Astrocyte of the hippocampus (primary cell): ENCODE measurements around the gene RFX4.

Source experiments
- DNase-seq: peaks from one replicate; pipeline ENCODE4 v3.0.0; 2011; ENCODE audit warnings: low read depth, low spot score

The RFX4 gene

DNA sequence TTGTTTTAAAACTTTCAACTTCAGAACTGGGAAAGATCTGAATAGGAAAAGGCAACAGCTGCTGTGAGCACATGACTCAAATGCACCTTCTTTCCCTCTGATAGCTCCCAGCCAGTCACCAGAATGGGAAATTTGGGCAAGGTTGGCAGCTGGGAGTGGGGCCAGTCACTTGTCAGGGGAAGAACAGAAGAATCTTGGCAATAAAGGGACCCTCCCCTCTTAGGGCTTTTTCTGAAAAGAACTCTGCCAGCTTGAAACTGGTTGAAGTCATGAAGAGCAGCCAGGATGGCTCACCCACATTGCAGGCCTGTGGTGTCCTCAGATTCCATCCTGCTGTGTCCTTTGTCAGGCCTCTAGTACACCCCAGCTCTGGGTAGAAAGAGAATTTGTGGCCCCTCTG, 181.4 kb downstream of the RFX4 start:
- DNase-seq, result no peak

- DNase-seq, result no peak
Observed at GRCh38 chr12:106764738-106765137, 181.9 kb downstream of the RFX4 start.

DNA sequence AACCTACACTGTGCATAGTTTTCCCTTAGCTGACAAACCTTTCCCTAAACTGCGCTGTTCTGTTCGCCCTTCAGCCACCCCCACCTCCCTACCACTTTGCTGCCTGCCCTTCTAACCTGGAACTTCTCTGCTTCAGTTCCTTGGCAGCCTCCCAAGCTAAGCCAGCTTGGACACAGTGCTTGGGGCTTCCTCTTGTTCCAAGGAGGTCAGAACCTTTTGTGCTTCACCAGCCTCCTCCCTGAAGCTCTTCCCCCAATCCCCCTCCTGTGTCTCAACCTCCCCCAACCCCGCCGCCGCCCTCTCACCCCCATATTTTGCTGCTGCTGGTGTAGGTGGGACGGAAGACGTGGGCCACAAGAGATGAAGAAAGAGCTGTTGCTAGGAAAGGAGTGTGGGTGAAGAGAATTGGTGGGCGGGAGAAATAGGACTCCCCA, 183.6 kb downstream of the RFX4 start:
- DNase-seq, result peak; percentile 37

- peak; percentile 16 for DNase-seq
Observed at GRCh38 chr12:106767206-106767605, 184.4 kb downstream of the RFX4 start.

GRCh38 chr12:106767954-106768822, 185.4 kb downstream of the RFX4 start:
- DNase-seq, result peak; percentile 90

DNA sequence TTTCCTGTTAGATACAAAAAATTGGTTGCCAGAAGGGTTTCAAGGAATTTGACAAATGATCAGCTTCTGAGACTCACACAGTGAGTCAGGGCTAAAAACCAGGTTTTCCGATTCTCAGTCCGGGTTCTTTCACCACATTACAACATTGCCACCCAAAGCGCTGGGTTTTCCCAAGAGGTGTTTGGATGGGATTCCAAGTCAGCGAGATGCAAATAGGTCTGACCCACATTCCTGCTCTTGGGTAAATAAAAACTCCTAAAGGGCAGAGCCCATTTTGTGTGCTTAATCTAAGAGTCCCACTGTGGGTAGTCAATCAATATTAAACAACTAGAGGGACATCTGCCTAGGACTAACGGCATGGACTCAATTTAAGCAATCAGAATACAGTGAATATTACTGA, 186.3 kb downstream of the RFX4 start:
- DNase-seq, result peak; percentile 95

DNA sequence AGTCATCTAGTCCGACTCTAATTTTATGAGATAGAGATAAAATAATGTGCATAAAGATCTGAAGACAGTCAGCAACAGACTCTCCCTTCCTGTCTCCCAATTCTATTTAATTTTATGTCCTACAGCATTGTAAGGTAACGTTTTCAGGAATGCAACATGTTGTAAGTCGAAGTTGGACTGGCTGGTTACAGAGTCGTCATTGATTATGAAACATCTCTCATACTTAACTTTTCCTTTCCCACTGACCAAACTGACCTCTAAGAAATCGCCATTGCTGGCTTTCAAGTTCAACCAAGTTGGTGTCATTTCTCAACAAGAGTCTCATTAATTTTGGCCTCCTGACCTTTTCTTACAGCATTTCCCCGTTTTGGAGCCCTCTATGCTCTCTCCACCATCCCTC, 186.7 kb downstream of the RFX4 start:
- DNase-seq, result no peak

DNA sequence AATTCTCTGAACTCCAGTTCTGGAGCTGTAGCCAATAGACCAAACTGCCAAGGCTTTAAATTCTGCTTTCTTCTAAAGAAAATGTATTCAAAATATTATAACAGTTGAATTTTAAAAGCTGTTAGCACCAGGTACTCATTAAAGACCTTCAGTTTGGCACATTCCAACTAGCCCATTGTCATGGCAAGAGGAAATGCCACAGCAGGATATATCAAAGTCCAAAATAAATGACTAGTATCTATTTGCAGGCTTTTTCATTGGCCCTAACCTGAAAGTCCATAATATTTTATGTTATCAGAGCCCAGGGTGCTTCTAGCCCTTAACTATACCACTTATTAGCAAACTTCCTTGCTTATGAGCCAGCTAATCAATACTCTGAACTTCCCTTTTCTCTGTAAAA, 188.6 kb downstream of the RFX4 start:
- DNase-seq, result no peak

- no peak for DNase-seq
Observed at GRCh38 chr12:106773286-106774004, 190.6 kb downstream of the RFX4 start.

- peak; percentile 99 for DNase-seq
Observed at GRCh38 chr12:106774005-106774807, 191.4 kb downstream of the RFX4 start, which contains the start of gene RIC8B. Gene RIC8B (plus strand): TSS chr12:106774682. CDS start chr12:106774746, 64 bp downstream.

DNA sequence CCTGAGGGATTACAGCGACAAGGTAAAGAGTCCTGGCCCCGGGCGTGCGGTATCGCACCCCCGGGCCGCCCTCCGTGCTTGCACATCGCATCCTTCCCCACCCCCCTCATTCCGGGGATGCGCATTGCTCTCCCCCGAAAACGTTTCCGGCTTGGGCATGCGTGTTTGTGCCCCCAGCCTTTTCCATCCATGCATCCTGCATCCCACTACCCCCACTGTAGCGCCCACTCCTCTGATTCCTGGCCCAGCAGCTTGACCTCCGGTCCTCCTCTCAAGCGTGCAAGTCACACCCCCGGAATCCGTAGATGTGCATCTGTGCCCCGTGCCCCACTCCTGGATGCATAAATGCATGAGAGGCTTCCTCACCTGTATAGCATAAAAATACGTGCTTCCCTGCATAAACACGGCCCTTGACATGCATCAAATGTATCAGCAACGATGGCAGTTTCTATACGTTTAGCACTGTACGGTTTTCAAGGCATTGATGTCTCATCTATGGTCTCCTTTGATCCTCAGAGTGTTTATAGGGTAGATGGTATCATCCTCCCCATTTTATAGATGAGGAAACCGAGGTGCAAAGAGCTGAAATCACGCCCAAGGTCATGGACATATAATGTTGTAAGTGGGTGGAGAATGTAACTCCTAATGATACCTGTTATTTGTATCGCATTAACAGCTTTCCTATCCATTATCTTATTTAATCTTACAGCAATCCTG, 192.2 kb downstream of the RFX4 start:
- DNase-seq, result no peak

GRCh38 chr12:106776897-106777296, 194.1 kb downstream of the RFX4 start:
- no peak for DNase-seq

DNA sequence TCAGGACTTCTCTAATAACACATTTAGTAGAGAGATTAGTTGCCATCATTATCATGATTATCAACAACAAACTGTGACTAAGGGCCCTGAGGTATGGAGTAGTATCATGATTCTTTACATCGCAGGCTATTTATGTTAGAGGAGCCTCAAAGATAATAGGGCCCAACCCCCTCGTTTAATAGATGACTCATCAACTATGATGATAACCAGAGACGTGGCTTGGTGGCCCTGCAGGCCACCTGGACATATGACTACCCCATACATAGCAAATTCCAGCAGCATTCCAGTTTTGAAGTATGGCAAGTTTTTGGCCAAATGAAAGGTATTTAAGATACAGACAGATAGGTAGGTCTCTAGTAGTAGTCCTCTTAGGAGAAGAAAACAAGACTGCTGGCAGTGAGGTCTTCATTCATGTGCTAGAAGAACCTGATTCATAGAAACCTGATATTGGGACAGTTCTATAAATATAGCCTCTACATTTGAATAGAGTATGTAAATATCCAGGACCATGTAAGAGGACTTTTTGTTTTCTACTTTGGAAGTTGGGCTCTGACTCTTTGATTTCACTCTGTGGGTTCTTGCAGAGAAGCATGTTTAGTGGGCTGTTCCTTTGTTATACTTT, 197.3 kb downstream of the RFX4 start:
- DNase-seq, result no peak

DNA sequence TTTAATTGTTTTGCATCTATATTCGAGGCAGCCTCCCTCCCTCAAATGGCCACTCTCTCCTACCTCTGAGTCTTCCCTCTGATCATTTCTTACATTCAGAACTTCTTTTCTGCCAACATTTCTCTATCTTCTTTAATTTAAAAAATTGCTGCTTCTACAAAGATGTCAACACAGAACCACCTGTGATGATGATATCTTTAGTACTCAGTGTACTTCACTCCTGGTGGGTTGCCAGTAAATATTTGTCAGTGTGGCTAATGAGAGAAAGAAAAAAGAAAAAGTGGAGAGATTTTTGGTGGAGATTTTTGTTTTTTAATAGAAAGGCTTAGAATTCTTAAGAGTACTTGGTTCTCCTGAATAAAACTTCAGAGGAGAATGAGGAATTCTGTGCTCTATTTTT, 199.8 kb downstream of the RFX4 start:
- no peak for DNase-seq

- no peak for DNase-seq
Observed at GRCh38 chr12:106783515-106783914, 200.7 kb downstream of the RFX4 start.

- no peak for DNase-seq
Observed at GRCh38 chr12:106790020-106790419, 207.2 kb downstream of the RFX4 start.

GRCh38 chr12:106791531-106791930, 208.7 kb downstream of the RFX4 start:
- DNase-seq, result peak; percentile 38

GRCh38 chr12:106794369-106794768, 211.6 kb downstream of the RFX4 start:
- DNase-seq, result no peak

DNA sequence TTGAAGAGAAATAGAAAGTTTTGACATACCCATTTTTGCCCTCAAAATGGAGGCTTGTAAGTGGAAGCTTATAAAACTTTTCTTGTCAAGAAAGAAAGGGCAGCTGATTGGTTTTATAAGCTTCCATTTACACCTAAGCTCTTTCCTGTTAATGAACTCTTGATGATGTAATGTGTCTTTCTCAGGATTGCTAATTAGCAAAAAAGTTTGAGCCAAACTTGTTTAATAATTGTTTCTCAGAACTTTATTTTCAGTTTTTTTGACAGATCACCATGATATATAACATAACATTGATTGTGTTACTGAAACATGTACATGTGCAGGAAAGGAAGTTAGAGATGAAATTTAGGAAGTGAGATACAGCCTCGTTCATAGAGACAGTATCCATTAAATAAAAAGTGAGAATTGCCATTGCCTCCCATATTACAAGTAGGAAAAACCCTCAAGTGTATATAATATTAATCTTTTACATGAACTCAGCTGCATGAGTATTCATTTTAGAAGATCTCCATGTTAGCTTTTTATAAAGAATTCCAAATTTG, 218.4 kb downstream of the RFX4 start:
- DNase-seq, result no peak

DNA sequence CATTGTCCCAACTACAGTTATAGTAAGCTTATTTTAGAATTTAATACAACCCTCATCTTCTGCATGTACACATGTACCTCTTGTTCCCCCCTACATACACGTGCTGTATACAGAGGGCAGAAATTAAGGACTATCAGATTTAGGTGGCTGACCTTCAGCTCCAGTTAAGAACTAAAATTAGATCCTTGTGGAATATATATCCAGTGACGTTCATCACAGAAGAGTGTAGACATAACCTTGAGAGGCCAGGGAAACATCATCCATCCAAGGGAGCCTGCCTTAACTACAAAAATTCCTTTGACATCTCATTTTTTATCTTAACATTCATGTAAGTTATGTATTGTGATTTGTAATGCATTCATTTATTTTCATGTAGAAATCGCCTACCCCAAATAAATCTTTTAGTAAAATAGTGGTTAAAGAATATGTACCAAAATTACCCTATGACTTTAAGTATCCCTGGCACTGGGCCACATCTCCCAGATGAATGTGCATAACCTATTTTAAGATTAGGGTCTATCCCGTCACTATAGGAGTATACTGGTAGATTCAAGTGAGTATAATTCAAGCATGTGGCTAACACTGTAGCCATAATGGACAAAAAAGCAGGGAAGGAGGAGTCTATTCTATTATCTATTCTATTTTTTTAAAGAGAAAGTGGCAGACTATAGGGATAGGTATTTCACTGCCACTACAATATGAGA, 219.2 kb downstream of the RFX4 start:
- DNase-seq, result no peak
